Parathyroid adenoma (tissue), 2 donors: ENCODE measurements around the gene S100B.
"Not testable (repeated sequence)": the region's sequence is repeated elsewhere in the genome, so short reads cannot be mapped to it uniquely, and the experiment has no call there.

Source experiments
- H2AFZ ChIP-seq: fragments of 300-600 bp; sonication (generic); one replicate; pipeline ENCODE4 v1.7.0; 2017; ENCODE audit warnings: antibody characterized with exemption, mild to moderate bottlenecking
- H3K27ac ChIP-seq: fragments of 300-600 bp; sonication (generic); one replicate; pipeline ENCODE4 v1.7.0; 2017
- H3K27me3 ChIP-seq: fragments of 300-600 bp; sonication (generic); one replicate; pipeline ENCODE4 v1.7.0; 2017; ENCODE audit warnings: low read length; ENCODE audit not compliant: control insufficient read depth, insufficient read depth
- H3K36me3 ChIP-seq: fragments of 300-600 bp; sonication (generic); one replicate; pipeline ENCODE4 v1.7.0; 2017; ENCODE audit warnings: low read length; ENCODE audit not compliant: control insufficient read depth, insufficient read depth
- H3K4me1 ChIP-seq: fragments of 300-600 bp; sonication (generic); one replicate; pipeline ENCODE4 v1.7.0; 2017; ENCODE audit warnings: control low read depth
- H3K4me2 ChIP-seq: fragments of 300-600 bp; sonication (generic); one replicate; pipeline ENCODE4 v1.7.0; 2017; ENCODE audit warnings: low read length
- H3K4me3 ChIP-seq: fragments of 300-600 bp; sonication (generic); one replicate; pipeline ENCODE4 v1.7.0; 2017; ENCODE audit warnings: low read depth, low read length
- H3K79me2 ChIP-seq: fragments of 300-600 bp; sonication (generic); one replicate; pipeline ENCODE4 v1.7.0; 2017; ENCODE audit warnings: control low read depth
- H3K9ac ChIP-seq: fragments of 300-600 bp; sonication (generic); one replicate; pipeline ENCODE4 v1.7.0; 2017; ENCODE audit warnings: mild to moderate bottlenecking
- H3K9me3 ChIP-seq: fragments of 300-600 bp; sonication (generic); one replicate; pipeline ENCODE4 v1.7.0; 2017; ENCODE audit warnings: low read length; ENCODE audit not compliant: control insufficient read depth
- TF ChIP-seq, protein P1 (sequence below): fragments of 300-600 bp; sonication (generic); IDR thresholded peaks from one replicate; pipeline ENCODE4 v1.7.0; 2017; ENCODE audit warnings: antibody characterized with exemption, mild to moderate bottlenecking
- donor health status: primary hyperparathyroidism.

S100B gene

GRCh38 chr21:46594276-46594675 lies 10.6 kb downstream of the S100B start:
- H3K27me3 ChIP-seq = no peaks in the 10 kb centered on the region
- H3K4me3 ChIP-seq = no peak overlapping the region
- H3K27ac ChIP-seq = no peak overlapping the region
- no peak overlapping the region for H3K4me2 ChIP-seq
- TF ChIP-seq, protein P1, sequence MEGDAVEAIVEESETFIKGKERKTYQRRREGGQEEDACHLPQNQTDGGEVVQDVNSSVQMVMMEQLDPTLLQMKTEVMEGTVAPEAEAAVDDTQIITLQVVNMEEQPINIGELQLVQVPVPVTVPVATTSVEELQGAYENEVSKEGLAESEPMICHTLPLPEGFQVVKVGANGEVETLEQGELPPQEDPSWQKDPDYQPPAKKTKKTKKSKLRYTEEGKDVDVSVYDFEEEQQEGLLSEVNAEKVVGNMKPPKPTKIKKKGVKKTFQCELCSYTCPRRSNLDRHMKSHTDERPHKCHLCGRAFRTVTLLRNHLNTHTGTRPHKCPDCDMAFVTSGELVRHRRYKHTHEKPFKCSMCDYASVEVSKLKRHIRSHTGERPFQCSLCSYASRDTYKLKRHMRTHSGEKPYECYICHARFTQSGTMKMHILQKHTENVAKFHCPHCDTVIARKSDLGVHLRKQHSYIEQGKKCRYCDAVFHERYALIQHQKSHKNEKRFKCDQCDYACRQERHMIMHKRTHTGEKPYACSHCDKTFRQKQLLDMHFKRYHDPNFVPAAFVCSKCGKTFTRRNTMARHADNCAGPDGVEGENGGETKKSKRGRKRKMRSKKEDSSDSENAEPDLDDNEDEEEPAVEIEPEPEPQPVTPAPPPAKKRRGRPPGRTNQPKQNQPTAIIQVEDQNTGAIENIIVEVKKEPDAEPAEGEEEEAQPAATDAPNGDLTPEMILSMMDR = no peak
- no peak overlapping the region for H3K9ac ChIP-seq
- no peak overlapping the region for H2AFZ ChIP-seq
- no peaks in the 10 kb centered on the region for H3K4me1 ChIP-seq
- no peaks in the 10 kb centered on the region for H3K9me3 ChIP-seq
- H3K79me2 ChIP-seq = no peaks in the 10 kb centered on the region
- no peaks in the 10 kb centered on the region for H3K36me3 ChIP-seq

- no peak overlapping the region for H3K27ac ChIP-seq
- H3K9me3 ChIP-seq = no peaks in the 10 kb centered on the region
- H2AFZ ChIP-seq = no peak overlapping the region
- no peak overlapping the region for H3K4me3 ChIP-seq
- H3K4me1 ChIP-seq = no peaks in the 10 kb centered on the region
- no peak overlapping the region for H3K4me2 ChIP-seq
- H3K79me2 ChIP-seq = no peaks in the 10 kb centered on the region
- no peaks in the 10 kb centered on the region for H3K27me3 ChIP-seq
- no peaks in the 10 kb centered on the region for H3K36me3 ChIP-seq
- TF ChIP-seq, protein P1 = no peak
- no peak overlapping the region for H3K9ac ChIP-seq
Observed at GRCh38 chr21:46585191-46585953, 19.5 kb downstream of the S100B start.

GRCh38 chr21:46581780-46582307 lies 23.0 kb downstream of the S100B start:
- no peak overlapping the region for H2AFZ ChIP-seq
- no peak overlapping the region for H3K4me2 ChIP-seq
- H3K79me2 ChIP-seq = no peaks in the 10 kb centered on the region
- no peaks in the 10 kb centered on the region for H3K9me3 ChIP-seq
- no peaks in the 10 kb centered on the region for H3K36me3 ChIP-seq
- H3K4me3 ChIP-seq = no peak overlapping the region
- no peaks in the 10 kb centered on the region for H3K27me3 ChIP-seq
- no peak overlapping the region for H3K27ac ChIP-seq
- no peak overlapping the region for H3K9ac ChIP-seq
- no peaks in the 10 kb centered on the region for H3K4me1 ChIP-seq
- TF ChIP-seq, protein P1 = no peak

DNA sequence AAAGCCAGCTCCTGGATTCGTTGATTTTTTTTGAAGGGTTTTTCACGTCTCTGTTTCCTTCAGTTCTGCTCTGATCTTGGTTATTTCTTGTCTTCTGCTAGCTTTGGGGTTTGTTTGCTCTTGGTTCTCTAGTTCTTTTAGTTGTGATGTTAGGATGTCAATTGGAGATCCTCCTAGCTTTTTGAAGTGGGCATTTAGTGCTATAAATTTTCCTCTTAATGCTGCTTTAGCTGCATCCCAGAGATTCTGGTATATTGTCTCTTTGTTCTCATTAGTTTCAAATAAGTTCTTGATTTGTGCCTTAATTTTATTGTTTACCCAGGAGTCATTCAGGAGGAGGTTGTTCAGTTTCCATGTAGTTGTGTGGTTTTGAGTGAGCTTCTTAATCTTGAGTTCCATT lies 25.5 kb downstream of the S100B start:
- not testable (repeated sequence) for H3K27ac ChIP-seq, H3K4me2 ChIP-seq, H3K36me3 ChIP-seq, H3K27me3 ChIP-seq, H3K4me3 ChIP-seq, H3K9me3 ChIP-seq, H2AFZ ChIP-seq, H3K4me1 ChIP-seq, H3K9ac ChIP-seq, H3K79me2 ChIP-seq

DNA sequence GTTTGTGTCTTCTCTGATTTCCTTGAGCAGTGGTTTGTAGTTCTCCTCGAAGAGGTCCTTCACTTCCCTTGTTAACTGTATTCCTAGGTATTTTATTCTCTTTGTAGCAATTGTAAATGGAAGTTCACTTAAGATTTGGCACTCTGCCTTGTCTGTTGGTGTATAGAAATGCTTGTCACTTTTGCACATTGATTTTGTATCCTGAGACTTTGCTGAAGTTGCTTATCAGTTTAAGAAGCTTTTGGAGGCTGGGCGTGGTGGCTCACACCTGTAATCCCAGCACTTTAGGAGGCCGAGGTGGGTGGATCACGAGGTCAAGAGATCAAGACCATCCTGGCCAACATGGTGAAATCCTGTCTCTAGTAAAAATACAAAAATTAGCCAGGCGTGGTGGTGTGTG lies 27.1 kb downstream of the S100B start:
- not testable (repeated sequence) for H3K27me3 ChIP-seq, H3K4me3 ChIP-seq, H3K36me3 ChIP-seq, H3K4me1 ChIP-seq, H3K27ac ChIP-seq, H3K4me2 ChIP-seq, H2AFZ ChIP-seq, H3K79me2 ChIP-seq, H3K9ac ChIP-seq, H3K9me3 ChIP-seq

GRCh38 chr21:46572850-46573249 lies 32.0 kb downstream of the S100B start:
- Histone ChIP-seq H2AFZ (no peak overlapping the region), H3K4me3 (no peak overlapping the region)
- TF ChIP-seq, protein P1 = no peak

More at GRCh38 chr21:46572850-46573249, 32.0 kb downstream of the S100B start:
- H3K36me3 ChIP-seq = no peaks in the 10 kb centered on the region
- H3K4me1 ChIP-seq = no peaks in the 10 kb centered on the region
- no peak overlapping the region for H3K9ac ChIP-seq
- H3K4me2 ChIP-seq = no peak overlapping the region
- H3K79me2 ChIP-seq = no peaks in the 10 kb centered on the region
- no peak overlapping the region for H3K27ac ChIP-seq
- no peaks in the 10 kb centered on the region for H3K27me3 ChIP-seq
- no peaks in the 10 kb centered on the region for H3K9me3 ChIP-seq
